SK-N-SH (cell line): ENCODE results near the gene SOX8. TPM values are rescaled to one million over a fixed set of nuclear protein-coding genes. Genes with fewer than 3 reads are reported as not detected.
"Not testable (repeated sequence)": the region's sequence is repeated elsewhere in the genome, so short reads cannot be mapped to it uniquely, and the experiment has no call there.

ENCODE experiments used
- CTCF ChIA-PET: fragments of 300-600, 350-600 bp; formaldehyde crosslinking; extraction: SDS; loops from one replicate; lab custom pipeline; 2021; lab: Yijun Ruan, JAX
- POLR2A ChIA-PET: fragments of 350-600 bp; sonication (Branson Sonifier 250); formaldehyde crosslinking; extraction: SDS; loops from one replicate; lab custom pipeline; 2020; ENCODE audit warnings: antibody characterized with exemption, inconsistent platforms; lab: Yijun Ruan, JAX
- DNase-seq: peaks from one replicate; pipeline ENCODE4 v3.0.0; 2012
- H2AFZ ChIP-seq: fragments of 200-600 bp; sonication (generic); 2 replicates; pipeline ENCODE4 v1.8.1; 2016; ENCODE audit warnings: antibody characterized with exemption, mild to moderate bottlenecking, low read depth
- H3F3A ChIP-seq: fragments of 200-600 bp; sonication (generic); replicated peaks from 2 replicates; pipeline ENCODE3; 2016; ENCODE audit warnings: antibody characterized with exemption, mild to moderate bottlenecking; ENCODE audit not compliant: insufficient read depth
- H3K27ac ChIP-seq, 2 experiments: fragments of 200-500 bp in 1 of 2; fragments of 200-600 bp in 1 of 2; sonication (Bioruptor generic) in 1 of 2; sonication (generic), shearing (Covaris generic) in 1 of 2; 2 replicates each; pipeline versions ENCODE4 v1.5.1 to v1.6.1; 2014 to 2016; ENCODE audit warnings: low read depth in 2 of 2, inconsistent platforms in 1 of 2, low read length in 1 of 2, mild to moderate bottlenecking in 1 of 2, mixed read lengths in 1 of 2
- H3K27me3 ChIP-seq: fragments of 200-600 bp; sonication (generic), shearing (Covaris generic); 2 replicates; pipeline ENCODE4 v1.6.1; 2016; ENCODE audit warnings: mixed run types; ENCODE audit not compliant: insufficient read depth
- H3K36me3 ChIP-seq, 2 experiments: fragments of 200-500 bp in 1 of 2; fragments of 200-600 bp in 1 of 2; sonication (Bioruptor generic) in 1 of 2; sonication (generic) in 1 of 2; replicated peaks in 1 of 2; 2 replicates each; pipeline versions ENCODE3 to v1.5.1; 2014 to 2016; ENCODE audit warnings: low read length in 1 of 2, mild to moderate bottlenecking in 1 of 2; ENCODE audit not compliant: insufficient read depth in 2 of 2, control insufficient read depth in 1 of 2
- H3K4me1 ChIP-seq, 2 experiments: fragments of 200-500 bp in 1 of 2; fragments of 200-600 bp in 1 of 2; sonication (Bioruptor generic) in 1 of 2; sonication (generic), shearing (Covaris generic) in 1 of 2; 2 replicates each; pipeline versions ENCODE4 v1.5.1 to v1.6.1; 2014 to 2016; ENCODE audit warnings: low read depth in 1 of 2, low read length in 1 of 2, mixed run types in 1 of 2; ENCODE audit not compliant: insufficient read depth in 2 of 2, control insufficient read depth in 1 of 2
- H3K4me2 ChIP-seq: fragments of 200-600 bp; sonication (generic), shearing (Covaris generic); 2 replicates; pipeline ENCODE4 v1.6.1; 2017; ENCODE audit warnings: mixed run types
- H3K4me3 ChIP-seq, 2 experiments: fragments of 200-500 bp in 1 of 2; fragments of 200-600 bp in 1 of 2; sonication (Bioruptor generic) in 1 of 2; sonication (generic), shearing (Covaris generic) in 1 of 2; 2 replicates each; pipeline versions ENCODE4 v1.5.1 to v1.8.1; 2014 to 2016; ENCODE audit warnings: low read depth in 2 of 2, inconsistent platforms in 1 of 2, low read length in 1 of 2, mild to moderate bottlenecking in 1 of 2, mixed read lengths in 1 of 2, moderate library complexity in 1 of 2
- H3K79me2 ChIP-seq: fragments of 200-600 bp; sonication (generic); 2 replicates; pipeline ENCODE4 v1.8.1; 2017; ENCODE audit warnings: mild to moderate bottlenecking; ENCODE audit not compliant: insufficient read depth
- H3K9ac ChIP-seq: fragments of 200-600 bp; sonication (generic); 2 replicates; pipeline ENCODE4 v1.6.1; 2017; ENCODE audit warnings: mixed run types
- H3K9me2 ChIP-seq: fragments of 200-600 bp; sonication (generic); 2 replicates; pipeline ENCODE4 v1.6.1; 2017; ENCODE audit warnings: mixed run types
- H3K9me3 ChIP-seq: fragments of 200-600 bp; sonication (generic); 2 replicates; pipeline ENCODE4 v1.6.1; 2017; ENCODE audit warnings: mixed run types, mild to moderate bottlenecking, moderate library complexity
- H4K20me1 ChIP-seq: fragments of 200-600 bp; sonication (generic); 2 replicates; pipeline ENCODE4 v1.6.1; 2017; ENCODE audit warnings: mild to moderate bottlenecking, mixed run types; ENCODE audit not compliant: insufficient read depth
- ELF1 ChIP-seq: IDR thresholded peaks from 2 replicates; pipeline ENCODE4 v1.4.0; 2012
- FOXJ3 ChIP-seq: sonication (generic); formaldehyde crosslinking; IDR thresholded peaks from 2 replicates; pipeline ENCODE4 v1.5.1; 2020; ENCODE audit warnings: mild to moderate bottlenecking, missing genetic modification reagents
- GATA2 ChIP-seq: sonication (generic); formaldehyde crosslinking; IDR thresholded peaks from 2 replicates; pipeline ENCODE4 v1.5.0; 2020; ENCODE audit warnings: mild to moderate bottlenecking, missing genetic modification reagents
- MXI1 ChIP-seq: IDR thresholded peaks from 2 replicates; pipeline ENCODE4 v1.6.1; 2012; ENCODE audit warnings: mild to moderate bottlenecking, low read depth, low read length, improper control_type of control experiment
- NFIC ChIP-seq: IDR thresholded peaks from 2 replicates; pipeline ENCODE4 v1.4.0; 2012; ENCODE audit warnings: borderline replicate concordance
- RCOR1 ChIP-seq: fragments of 150-350 bp; IDR thresholded peaks from 2 replicates; pipeline ENCODE4 v1.6.1; 2017; ENCODE audit warnings: antibody characterized with exemption, low read length
- RXRA ChIP-seq: IDR thresholded peaks from 2 replicates; pipeline ENCODE4 v1.4.0; 2012; ENCODE audit warnings: low read depth, mild to moderate bottlenecking, borderline replicate concordance
- SIN3A ChIP-seq: IDR thresholded peaks from 2 replicates; pipeline ENCODE4 v1.6.1; 2012; ENCODE audit warnings: low read depth, mild to moderate bottlenecking, low read length, moderate library complexity, borderline replicate concordance
- TAF1 ChIP-seq: IDR thresholded peaks from 2 replicates; pipeline ENCODE4 v1.6.1; 2012; ENCODE audit warnings: low read depth, mild to moderate bottlenecking, low read length, moderate library complexity, borderline replicate concordance
- TEAD4 ChIP-seq: IDR thresholded peaks from 2 replicates; pipeline ENCODE4 v1.4.0; 2012; ENCODE audit warnings: mild to moderate bottlenecking, borderline replicate concordance; ENCODE audit not compliant: insufficient read depth
- WGBS: methylation state at CpG from one replicate; pipeline ENCODE4 v1.1.6; 2017; ENCODE audit warnings: low lambda C conversion rate; 5-methylcytosine and 5-hydroxymethylcytosine counted together
- polyA plus RNA-seq, 3 experiments: library from polyadenylated mRNA; depleted of rRNA; stranded (reverse); fragments of >200 nt; gene quantifications; 2 replicates each; pipeline ENCODE4 v1.2.3, GENCODE V29; 2012
- TF ChIP-seq, protein P1 (sequence below): fragments of 150-350 bp; IDR thresholded peaks from 2 replicates; pipeline ENCODE4 v1.6.1; 2016; ENCODE audit warnings: mild to moderate bottlenecking, low read depth, low read length
- TF ChIP-seq, protein P2 (sequence below): IDR thresholded peaks from 2 replicates; pipeline ENCODE4 v1.6.1; 2012; ENCODE audit warnings: mild to moderate bottlenecking, low read depth, low read length, moderate library complexity
- TF ChIP-seq, protein P3 (sequence below): IDR thresholded peaks from 2 replicates; pipeline ENCODE4 v1.4.0; 2012; ENCODE audit warnings: low read depth, borderline replicate concordance

The SOX8 gene
- polyA plus RNA-seq, 1 of the 3 experiments (the other 2 are of a cell fraction): not detected

DNA sequence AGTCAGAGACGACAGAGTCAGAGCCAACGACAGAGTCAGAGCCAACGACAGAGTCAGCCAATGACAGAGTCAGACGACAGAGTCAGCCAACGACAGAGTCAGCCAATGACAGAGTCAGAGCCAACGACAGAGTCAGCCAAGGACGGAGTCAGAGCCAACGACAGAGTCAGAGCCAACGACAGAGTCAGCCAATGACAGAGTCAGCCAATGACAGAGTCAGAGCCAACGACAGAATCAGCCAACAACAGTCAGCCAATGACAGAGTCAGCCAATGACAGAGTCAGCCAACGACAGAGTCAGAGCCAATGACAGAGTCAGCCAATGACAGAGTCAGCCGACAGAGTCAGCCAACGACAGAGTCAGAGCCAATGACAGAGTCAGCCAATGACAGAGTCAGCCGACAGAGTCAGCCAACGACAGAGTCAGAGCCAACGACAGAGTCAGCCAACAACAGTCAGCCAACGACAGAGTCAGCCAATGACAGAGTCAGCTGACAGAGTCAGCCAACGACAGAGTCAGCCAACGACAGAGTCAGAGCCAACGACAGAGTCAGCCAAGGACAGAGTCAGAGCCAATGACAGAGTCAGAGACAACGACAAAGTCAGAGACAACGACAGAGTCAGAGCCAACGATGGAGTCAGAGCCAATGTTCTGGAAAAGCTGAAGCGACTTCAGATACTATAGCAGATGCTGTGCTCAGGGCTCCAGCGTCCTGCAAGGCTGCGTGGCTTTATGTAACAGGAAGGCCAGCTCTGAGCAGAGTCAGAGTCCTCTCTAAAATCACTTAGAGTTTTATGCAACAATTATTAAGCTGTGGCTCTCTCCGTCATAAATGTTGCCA is 30.6 kb upstream of the SOX8 start:
- CTCF ChIA-PET, H2AFZ ChIP-seq, DNase-seq, H4K20me1 ChIP-seq, H3K27ac ChIP-seq, H3K27me3 ChIP-seq, POLR2A ChIA-PET, H3K4me1 ChIP-seq, H3K4me2 ChIP-seq, H3K4me3 ChIP-seq, H3K9me2 ChIP-seq, H3K36me3 ChIP-seq, H3F3A ChIP-seq, H3K9me3 ChIP-seq, H3K79me2 ChIP-seq, H3K9ac ChIP-seq: not testable (repeated sequence)
- 69% methylated on average over 25 of the region's 27 CpGs for WGBS

DNA sequence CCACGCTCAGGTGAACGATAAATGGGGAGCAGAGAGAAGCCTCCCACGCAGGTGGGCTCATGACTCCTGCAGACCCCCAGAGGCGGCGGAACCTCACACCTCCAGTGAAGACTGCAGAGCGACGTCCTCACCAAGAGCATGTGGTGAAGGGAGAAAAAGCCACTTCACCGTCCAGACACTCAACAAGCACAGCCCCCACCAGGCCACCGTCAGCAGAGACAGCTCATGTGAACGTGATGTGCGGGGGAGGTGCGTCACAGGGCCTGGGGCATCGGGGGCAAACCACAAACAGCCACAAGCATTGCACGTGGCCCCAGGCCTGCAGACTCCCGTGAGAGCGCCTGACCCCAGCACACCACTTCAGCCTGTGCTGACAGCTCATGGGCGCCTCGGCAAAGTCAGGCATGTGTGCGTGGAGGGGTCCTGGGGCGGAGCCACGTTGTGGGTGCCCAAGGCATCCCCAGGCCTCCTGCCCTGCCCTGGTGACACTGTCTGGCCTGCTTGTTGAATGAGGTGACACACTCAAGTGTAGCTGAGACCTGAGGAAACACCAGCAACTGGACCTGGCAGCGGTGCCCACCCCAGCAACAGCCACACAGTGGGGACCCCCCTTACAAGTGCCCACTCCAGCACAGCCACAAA is 29.8 kb upstream of the SOX8 start:
- 84% methylated on average over 13 of the region's 22 CpGs for WGBS
- Histone ChIP-seq H3K27ac (no peak overlapping the region), H3K27me3 (no peaks in the 10 kb centered on the region), H3K9me3 (no peaks in the 10 kb centered on the region), H3K4me1 (no peaks in the 10 kb centered on the region), H2AFZ (no peak overlapping the region), H3K79me2 (no peaks in the 10 kb centered on the region), H3K36me3 (peaks cover 0 to 2% of the 10 kb centered on the region in 2 experiments), H3K9ac (no peak overlapping the region), H4K20me1 (no peaks in the 10 kb centered on the region), H3K4me2 (no peak overlapping the region), H3K4me3 (no peak overlapping the region), H3K9me2 (no peaks in the 10 kb centered on the region), H3F3A (no peaks in the 10 kb centered on the region)
- POLR2A ChIA-PET: no interaction called here
- TF ChIP-seq, protein P1, sequence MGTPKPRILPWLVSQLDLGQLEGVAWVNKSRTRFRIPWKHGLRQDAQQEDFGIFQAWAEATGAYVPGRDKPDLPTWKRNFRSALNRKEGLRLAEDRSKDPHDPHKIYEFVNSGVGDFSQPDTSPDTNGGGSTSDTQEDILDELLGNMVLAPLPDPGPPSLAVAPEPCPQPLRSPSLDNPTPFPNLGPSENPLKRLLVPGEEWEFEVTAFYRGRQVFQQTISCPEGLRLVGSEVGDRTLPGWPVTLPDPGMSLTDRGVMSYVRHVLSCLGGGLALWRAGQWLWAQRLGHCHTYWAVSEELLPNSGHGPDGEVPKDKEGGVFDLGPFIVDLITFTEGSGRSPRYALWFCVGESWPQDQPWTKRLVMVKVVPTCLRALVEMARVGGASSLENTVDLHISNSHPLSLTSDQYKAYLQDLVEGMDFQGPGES: no peak
- TF ChIP-seq GATA2 (CRISPR knock-in tag) (no peak), TAF1 (no peak), SIN3A (no peak), NFIC (no peak), MXI1 (no peak), TEAD4 (no peak)
- CTCF ChIA-PET: no interaction called here
- no peak for DNase-seq

DNA sequence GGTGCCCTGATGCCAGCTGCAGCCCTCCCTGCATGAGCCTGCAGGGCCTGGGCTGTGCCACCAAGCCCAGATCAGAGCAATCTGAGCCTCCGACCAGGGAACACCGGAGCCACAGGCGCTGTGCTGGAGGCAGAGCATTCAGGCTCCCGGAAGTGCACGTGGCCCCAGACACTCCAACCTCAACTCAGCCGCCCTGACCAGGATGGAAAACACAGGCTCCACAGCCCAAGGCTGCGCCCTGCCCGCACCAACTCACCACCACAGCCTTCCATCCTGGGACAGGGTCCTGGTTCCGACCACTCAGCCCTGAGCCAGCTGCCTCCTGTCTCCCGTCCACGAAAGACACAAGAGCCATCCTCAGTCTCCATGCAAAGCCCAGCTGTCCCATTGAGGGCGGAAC is 29.2 kb upstream of the SOX8 start:
- H3K27me3 ChIP-seq: no peaks in the 10 kb centered on the region
- H3K9me3 ChIP-seq: no peaks in the 10 kb centered on the region
- H3K79me2 ChIP-seq: no peaks in the 10 kb centered on the region
- H3K9me2 ChIP-seq: no peaks in the 10 kb centered on the region
- no peak overlapping the region for H3K9ac ChIP-seq
- no peaks in the 10 kb centered on the region for H3K4me1 ChIP-seq
- no peak overlapping the region for H3K4me3 ChIP-seq
- ChIA-PET CTCF (no interaction called here), POLR2A (no interaction called here)
- no peak overlapping the region for H2AFZ ChIP-seq
- TF ChIP-seq ELF1 (no peak), FOXJ3 (CRISPR knock-in tag) (no peak), RXRA (no peak), RCOR1 (no peak)
- TF ChIP-seq, protein P2, sequence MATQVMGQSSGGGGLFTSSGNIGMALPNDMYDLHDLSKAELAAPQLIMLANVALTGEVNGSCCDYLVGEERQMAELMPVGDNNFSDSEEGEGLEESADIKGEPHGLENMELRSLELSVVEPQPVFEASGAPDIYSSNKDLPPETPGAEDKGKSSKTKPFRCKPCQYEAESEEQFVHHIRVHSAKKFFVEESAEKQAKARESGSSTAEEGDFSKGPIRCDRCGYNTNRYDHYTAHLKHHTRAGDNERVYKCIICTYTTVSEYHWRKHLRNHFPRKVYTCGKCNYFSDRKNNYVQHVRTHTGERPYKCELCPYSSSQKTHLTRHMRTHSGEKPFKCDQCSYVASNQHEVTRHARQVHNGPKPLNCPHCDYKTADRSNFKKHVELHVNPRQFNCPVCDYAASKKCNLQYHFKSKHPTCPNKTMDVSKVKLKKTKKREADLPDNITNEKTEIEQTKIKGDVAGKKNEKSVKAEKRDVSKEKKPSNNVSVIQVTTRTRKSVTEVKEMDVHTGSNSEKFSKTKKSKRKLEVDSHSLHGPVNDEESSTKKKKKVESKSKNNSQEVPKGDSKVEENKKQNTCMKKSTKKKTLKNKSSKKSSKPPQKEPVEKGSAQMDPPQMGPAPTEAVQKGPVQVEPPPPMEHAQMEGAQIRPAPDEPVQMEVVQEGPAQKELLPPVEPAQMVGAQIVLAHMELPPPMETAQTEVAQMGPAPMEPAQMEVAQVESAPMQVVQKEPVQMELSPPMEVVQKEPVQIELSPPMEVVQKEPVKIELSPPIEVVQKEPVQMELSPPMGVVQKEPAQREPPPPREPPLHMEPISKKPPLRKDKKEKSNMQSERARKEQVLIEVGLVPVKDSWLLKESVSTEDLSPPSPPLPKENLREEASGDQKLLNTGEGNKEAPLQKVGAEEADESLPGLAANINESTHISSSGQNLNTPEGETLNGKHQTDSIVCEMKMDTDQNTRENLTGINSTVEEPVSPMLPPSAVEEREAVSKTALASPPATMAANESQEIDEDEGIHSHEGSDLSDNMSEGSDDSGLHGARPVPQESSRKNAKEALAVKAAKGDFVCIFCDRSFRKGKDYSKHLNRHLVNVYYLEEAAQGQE: no peak
- TF ChIP-seq, protein P3, sequence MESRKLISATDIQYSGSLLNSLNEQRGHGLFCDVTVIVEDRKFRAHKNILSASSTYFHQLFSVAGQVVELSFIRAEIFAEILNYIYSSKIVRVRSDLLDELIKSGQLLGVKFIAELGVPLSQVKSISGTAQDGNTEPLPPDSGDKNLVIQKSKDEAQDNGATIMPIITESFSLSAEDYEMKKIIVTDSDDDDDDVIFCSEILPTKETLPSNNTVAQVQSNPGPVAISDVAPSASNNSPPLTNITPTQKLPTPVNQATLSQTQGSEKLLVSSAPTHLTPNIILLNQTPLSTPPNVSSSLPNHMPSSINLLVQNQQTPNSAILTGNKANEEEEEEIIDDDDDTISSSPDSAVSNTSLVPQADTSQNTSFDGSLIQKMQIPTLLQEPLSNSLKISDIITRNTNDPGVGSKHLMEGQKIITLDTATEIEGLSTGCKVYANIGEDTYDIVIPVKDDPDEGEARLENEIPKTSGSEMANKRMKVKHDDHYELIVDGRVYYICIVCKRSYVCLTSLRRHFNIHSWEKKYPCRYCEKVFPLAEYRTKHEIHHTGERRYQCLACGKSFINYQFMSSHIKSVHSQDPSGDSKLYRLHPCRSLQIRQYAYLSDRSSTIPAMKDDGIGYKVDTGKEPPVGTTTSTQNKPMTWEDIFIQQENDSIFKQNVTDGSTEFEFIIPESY: no peak
- H3K36me3 ChIP-seq: peaks cover 0 to 2% of the 10 kb centered on the region in 2 experiments
- H3K4me2 ChIP-seq: no peak overlapping the region
- no peak for DNase-seq
- no peaks in the 10 kb centered on the region for H3F3A ChIP-seq
- no peak overlapping the region for H3K27ac ChIP-seq
- no peaks in the 10 kb centered on the region for H4K20me1 ChIP-seq
- WGBS: 87% methylated on average over 3 of the region's 12 CpGs
